Spleen (tissue), 11 donors: Measurements from ENCODE around the gene SPATA20. TPM values are rescaled to one million over a fixed set of nuclear protein-coding genes. Genes with fewer than 3 reads are reported as not detected.

Experiments
- DNase-seq: peaks from one replicate; pipeline ENCODE4 v3.0.0-alpha.2; 2020
- H3K27ac ChIP-seq, 8 donors: fragments of 200-600 bp; sonication (generic) in 7 of 8; 1 replicate in 4 of 8; 2 replicates in 4 of 8; pipeline versions ENCODE4 v1.5.0 to v1.8.0; 2016 to 2021; ENCODE audit warnings: inconsistent platforms in 4 of 8, mild to moderate bottlenecking in 4 of 8, moderate library complexity in 1 of 8
- H3K27me3 ChIP-seq, 7 donors: fragments of 200-600 bp; sonication (generic) in 6 of 7; replicated peaks in 1 of 7; 1 replicate in 4 of 7; 2 replicates in 3 of 7; pipeline versions ENCODE4 v1.5.0 to v1.8.0; 2016 to 2021; ENCODE audit warnings: inconsistent platforms in 3 of 7, mild to moderate bottlenecking in 1 of 7
- H3K36me3 ChIP-seq, 6 donors: fragments of 200-600 bp; sonication (generic) in 5 of 6; 1 replicate in 4 of 6; 2 replicates in 2 of 6; pipeline versions ENCODE4 v1.5.0 to v1.8.0; 2016 to 2021; ENCODE audit warnings: inconsistent platforms in 2 of 6
- H3K4me1 ChIP-seq, 6 donors: fragments of 200-600 bp; sonication (generic) in 5 of 6; 1 replicate in 3 of 6; 2 replicates in 3 of 6; pipeline versions ENCODE4 v1.5.0 to v1.8.0; 2016 to 2021; ENCODE audit warnings: inconsistent platforms in 3 of 6
- H3K4me3 ChIP-seq, 8 donors: fragments of 200-600 bp; sonication (generic) in 7 of 8; 1 replicate in 4 of 8; 2 replicates in 4 of 8; pipeline versions ENCODE4 v1.5.0 to v1.8.0; 2016 to 2021; ENCODE audit warnings: inconsistent platforms in 4 of 8, mild to moderate bottlenecking in 4 of 8, moderate library complexity in 2 of 8
- H3K9me3 ChIP-seq, 8 donors: fragments of 200-600 bp; sonication (generic) in 7 of 8; 1 replicate in 4 of 8; 2 replicates in 4 of 8; pipeline versions ENCODE4 v1.5.0 to v1.8.0; 2016 to 2021; ENCODE audit warnings: inconsistent platforms in 4 of 8
- CTCF ChIP-seq, 11 experiments: fragments of 200-600 bp in 7 of 11; fragments of 450-650 bp in 4 of 11; sonication (generic) in 4 of 11; IDR thresholded peaks in 8 of 11; conservative IDR thresholded peaks in 3 of 11; 1 replicate in 7 of 11; 2 replicates in 4 of 11; pipeline versions ENCODE4 v1.4.0 to v1.8.0; 2016 to 2021; ENCODE audit warnings: antibody characterized with exemption in 11 of 11, inconsistent platforms in 4 of 11, mild to moderate bottlenecking in 1 of 11
- POLR2AphosphoS5 ChIP-seq, 3 donors: sonication (generic); formaldehyde crosslinking; IDR thresholded peaks; one replicate each; pipeline ENCODE4 v1.5.1; 2017; ENCODE audit warnings: antibody characterized with exemption in 3 of 3
- WGBS, 5 donors: extraction: QIAGEN DNeasy Blood & Tissue Kit in 3 of 5; methylation state at CpG; one replicate each; pipeline versions ENCODE4 v1.1.5 to v1.1.7; 2013 to 2018; 5-methylcytosine and 5-hydroxymethylcytosine counted together
- intact Hi-C: fragments of 100-400 bp; cut with DNase I; formaldehyde crosslinking; loops from one replicate; pipeline ENCODE4 v1.15.0; 2023; ENCODE audit warnings: low total_unique reads
- polyA plus RNA-seq, 3 donors: library from polyadenylated mRNA; stranded (reverse); fragments of 200-250 nt; gene quantifications; one replicate each; pipeline ENCODE4 v1.2.1, GENCODE V29; 2013
- total RNA-seq, 7 donors: library from RNA; depleted of rRNA in 3 of 7; stranded (reverse); fragments of >200 nt in 3 of 7; fragmentation: NEBNext Ultra II Directional in 4 of 7; extraction: Animal tissue kit (Norgen Biotek cat#: 25700) in 4 of 7; gene quantifications; one replicate each; pipeline versions ENCODE4 v1.1.0 to v1.2.1, GENCODE V29; 2016 to 2021
- donor health status: healthy with polysubstance abuse.
- donor health status: DM: no; HTN: no; CAD: no; lungs with moderate emphysema.
- donor health status: DM: no; HTN: no; CAD: no.
- donor health status: Bipolar disorder and iron deficiency.
- donor health status: healthy.
- donor health status: DM: no; HTN: no; CAD: no.
- donor health status: DM: yes; HTN: yes; CAD: no.

SPATA20 gene
- total and polyA plus RNA-seq, 10 donors = 14.9 to 128 (median 57.1) TPM

- peaks cover 0 to 80% (median 0%) of the 10 kb centered on the region in 7 donors for H3K27me3 ChIP-seq
These were observed 57.5 kb downstream of the SPATA20 start for GRCh38 chr17:50604513-50604912.

GRCh38 chr17:50605429-50605828 lies 58.5 kb downstream of the SPATA20 start:
- intact Hi-C loops = no loop called here
- no peaks in the 10 kb centered on the region for H3K36me3 ChIP-seq
- peaks cover 0 to 87% (median 0%) of the 10 kb centered on the region in 7 donors for H3K27me3 ChIP-seq
- H3K4me3 ChIP-seq = no peak overlapping the region
- H3K4me1 ChIP-seq = peaks cover 0 to 17% (median 13%) of the 10 kb centered on the region in 6 donors
- 55 to 77% (median 64%) methylated on average over 9 to 10 of the region's 10 CpGs for WGBS, 5 donors
- H3K27ac ChIP-seq = no peak overlapping the region
- DNase-seq = no peak
- TF ChIP-seq CTCF (IDR thresholded peaks at IDR 0.05 in 8 of 11, conservative IDR thresholded peaks at IDR 0.05 in 3 of 11) = no peak
- H3K9me3 ChIP-seq = no peaks in the 10 kb centered on the region

More at GRCh38 chr17:50604513-50604912, 57.5 kb downstream of the SPATA20 start:
- DNase-seq = peak; percentile 82
- WGBS, 5 donors = 9 to 36% (median 20%) methylated on average over 6 to 13 of the region's 13 CpGs
- Histone ChIP-seq H3K4me3 (no peak overlapping the region), H3K27ac (no peak overlapping the region), H3K36me3 (no peaks in the 10 kb centered on the region), H3K9me3 (no peaks in the 10 kb centered on the region), H3K4me1 (peaks cover 0 to 17% (median 13%) of the 10 kb centered on the region in 6 donors)
- intact Hi-C loops = no loop called here
- TF ChIP-seq POLR2AphosphoS5 (IDR thresholded peaks at IDR 0.05) = peak; percentile 10 to 67 (median 59)
- TF ChIP-seq CTCF (IDR thresholded peaks at IDR 0.05 in 8 of 11, conservative IDR thresholded peaks at IDR 0.05 in 3 of 11) = no peak

Other genes with a start within 250 kb of the SPATA20 start
- 10 to 100 TPM; 17.9 to 27.3 (median 23.3) TPM for gene XYLT2, start 201.0 kb upstream of the SPATA20 start, total RNA-seq
- 10 to 100 TPM; 10.0 to 19.1 (median 14.2) TPM for gene XYLT2, start 201.0 kb upstream of the SPATA20 start, polyA plus RNA-seq
- gene MRPL27, start 174.0 kb upstream of the SPATA20 start, total RNA-seq = 10 to 100 TPM; 26.4 to 40.7 (median 34.0) TPM
- gene MRPL27, start 174.0 kb upstream of the SPATA20 start, polyA plus RNA-seq = 100 to 1,000 TPM in 1 of 3 donors, 10 to 100 TPM in 2; 85.3 to 102 (median 92.8) TPM
- gene EME1, start 173.9 kb upstream of the SPATA20 start, total RNA-seq = 1 to 10 TPM in 6 of 7 donors, under 1 TPM in 1; 0.66 to 3.6 (median 1.9) TPM
- 1 to 10 TPM; 1.1 to 3.0 (median 1.9) TPM for gene EME1, start 173.9 kb upstream of the SPATA20 start, polyA plus RNA-seq
- 10 to 100 TPM; 38.9 to 71.3 (median 47.0) TPM for gene LRRC59, start 149.7 kb upstream of the SPATA20 start, total RNA-seq
- 10 to 100 TPM; 12.5 to 23.6 (median 18.8) TPM for gene LRRC59, start 149.7 kb upstream of the SPATA20 start, polyA plus RNA-seq
- gene ACSF2, start 121.0 kb upstream of the SPATA20 start, total RNA-seq = 10 to 100 TPM; 28.3 to 48.6 (median 41.9) TPM
- 10 to 100 TPM; 21.7 to 50.0 (median 36.3) TPM for gene ACSF2, start 121.0 kb upstream of the SPATA20 start, polyA plus RNA-seq
- under 1 TPM in 1 of 7 donors, not detected in 6; 0.39 TPM for gene CHAD, start 78.3 kb upstream of the SPATA20 start, total RNA-seq
- gene CHAD, start 78.3 kb upstream of the SPATA20 start, polyA plus RNA-seq = not detected
- gene RSAD1, start 68.3 kb upstream of the SPATA20 start, total RNA-seq = 10 to 100 TPM; 24.4 to 56.2 (median 39.4) TPM
- 10 to 100 TPM; 24.1 to 35.0 (median 30.7) TPM for gene RSAD1, start 68.3 kb upstream of the SPATA20 start, polyA plus RNA-seq
- 1 to 10 TPM in 3 of 7 donors, under 1 TPM in 4; 0.54 to 2.8 (median 0.98) TPM for gene MYCBPAP, start 38.7 kb upstream of the SPATA20 start, total RNA-seq
- gene MYCBPAP, start 38.7 kb upstream of the SPATA20 start, polyA plus RNA-seq = under 1 TPM; 0.15 to 0.18 (median 0.16) TPM
- not detected for gene EPN3, start 14.4 kb upstream of the SPATA20 start, total RNA-seq
- under 1 TPM in 2 of 3 donors, not detected in 1; 0.02 to 0.16 TPM for gene EPN3, start 14.4 kb upstream of the SPATA20 start, polyA plus RNA-seq
- 1 to 10 TPM in 1 of 7 donors, under 1 TPM in 5, not detected in 1; 0.07 to 1.3 (median 0.25) TPM for gene CACNA1G, start 13.5 kb downstream of the SPATA20 start, total RNA-seq
- under 1 TPM; 0.02 to 0.03 (median 0.03) TPM for gene CACNA1G, start 13.5 kb downstream of the SPATA20 start, polyA plus RNA-seq
- gene ABCC3, start 87.7 kb downstream of the SPATA20 start, total RNA-seq = 10 to 100 TPM; 28.4 to 37.1 (median 32.0) TPM
- gene ABCC3, start 87.7 kb downstream of the SPATA20 start, polyA plus RNA-seq = 10 to 100 TPM in 2 of 3 donors, 1 to 10 TPM in 1; 8.6 to 16.6 (median 15.2) TPM
- gene ANKRD40, start 160.7 kb downstream of the SPATA20 start, total RNA-seq = 10 to 100 TPM; 33.5 to 54.6 (median 47.1) TPM
- gene ANKRD40, start 160.7 kb downstream of the SPATA20 start, polyA plus RNA-seq = 10 to 100 TPM in 1 of 3 donors, 1 to 10 TPM in 2; 6.8 to 16.5 (median 7.2) TPM
- 100 to 1,000 TPM; 121 to 223 (median 153) TPM for gene LUC7L3, start 172.4 kb downstream of the SPATA20 start, total RNA-seq
- 100 to 1,000 TPM in 2 of 3 donors, 10 to 100 TPM in 1; 91.2 to 141 (median 103) TPM for gene LUC7L3, start 172.4 kb downstream of the SPATA20 start, polyA plus RNA-seq
- not detected for gene ANKRD40CL, start 220.3 kb downstream of the SPATA20 start, total RNA-seq
- gene ANKRD40CL, start 220.3 kb downstream of the SPATA20 start, polyA plus RNA-seq = not detected